ENCODE data around the gene TOMM6. TPM values are rescaled to one million over a fixed set of nuclear protein-coding genes. Genes with fewer than 3 reads are reported as not detected.

Gene TOMM6
- total and polyA plus RNA-seq, 8 donors, result 11.9 to 343 (median 131) TPM

DNA sequence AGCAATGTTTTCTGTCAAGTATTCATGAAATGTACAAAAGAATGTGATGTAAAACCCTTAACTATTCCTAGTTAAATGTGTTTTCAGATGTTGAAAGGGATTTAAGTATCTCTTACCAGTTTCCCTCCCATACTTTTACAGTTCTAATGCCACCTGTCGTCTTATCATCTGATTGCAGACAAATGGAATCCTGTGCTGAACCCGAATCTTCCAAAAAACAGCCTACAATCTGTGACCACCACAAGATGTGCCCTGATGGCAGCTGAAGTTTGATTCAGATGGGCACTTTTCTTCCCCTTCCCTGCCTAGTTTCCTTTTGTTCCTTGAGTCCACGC is 1.9 kb downstream of the TOMM6 start:
- Histone ChIP-seq H3K9me3 (no peaks in the 10 kb centered on the region), H3K4me1 (peaks cover 27 to 45% (median 41%) of the 10 kb centered on the region in 4 donors), H3K27ac (no peak overlapping the region), H3K4me3 (no peak overlapping the region), H3K36me3 (peaks cover 29 to 58% (median 54%) of the 10 kb centered on the region in 4 donors), H3K27me3 (no peaks in the 10 kb centered on the region)
- intact Hi-C loops (cut with DNase I; ENCODE audit: low total_unique reads), result loop anchor here (10.0 kb wide), 1 partner anchor 255 kb away; no protein-coding TSS in a partner anchor
- DNase-seq, result no peak
- TF ChIP-seq POLR2AphosphoS5 (IDR thresholded peaks at IDR 0.05) (no peak), EP300 (IDR thresholded peaks at IDR 0.05) (no peak), POLR2A (IDR thresholded peaks at IDR 0.05) (no peak)
- TF ChIP-seq, protein P1, sequence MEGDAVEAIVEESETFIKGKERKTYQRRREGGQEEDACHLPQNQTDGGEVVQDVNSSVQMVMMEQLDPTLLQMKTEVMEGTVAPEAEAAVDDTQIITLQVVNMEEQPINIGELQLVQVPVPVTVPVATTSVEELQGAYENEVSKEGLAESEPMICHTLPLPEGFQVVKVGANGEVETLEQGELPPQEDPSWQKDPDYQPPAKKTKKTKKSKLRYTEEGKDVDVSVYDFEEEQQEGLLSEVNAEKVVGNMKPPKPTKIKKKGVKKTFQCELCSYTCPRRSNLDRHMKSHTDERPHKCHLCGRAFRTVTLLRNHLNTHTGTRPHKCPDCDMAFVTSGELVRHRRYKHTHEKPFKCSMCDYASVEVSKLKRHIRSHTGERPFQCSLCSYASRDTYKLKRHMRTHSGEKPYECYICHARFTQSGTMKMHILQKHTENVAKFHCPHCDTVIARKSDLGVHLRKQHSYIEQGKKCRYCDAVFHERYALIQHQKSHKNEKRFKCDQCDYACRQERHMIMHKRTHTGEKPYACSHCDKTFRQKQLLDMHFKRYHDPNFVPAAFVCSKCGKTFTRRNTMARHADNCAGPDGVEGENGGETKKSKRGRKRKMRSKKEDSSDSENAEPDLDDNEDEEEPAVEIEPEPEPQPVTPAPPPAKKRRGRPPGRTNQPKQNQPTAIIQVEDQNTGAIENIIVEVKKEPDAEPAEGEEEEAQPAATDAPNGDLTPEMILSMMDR (IDR thresholded peaks at IDR 0.05), result no peak
- 62 to 81% (median 71%) methylated on average over 3 of the region's 3 CpGs for WGBS, 5 donors

DNA sequence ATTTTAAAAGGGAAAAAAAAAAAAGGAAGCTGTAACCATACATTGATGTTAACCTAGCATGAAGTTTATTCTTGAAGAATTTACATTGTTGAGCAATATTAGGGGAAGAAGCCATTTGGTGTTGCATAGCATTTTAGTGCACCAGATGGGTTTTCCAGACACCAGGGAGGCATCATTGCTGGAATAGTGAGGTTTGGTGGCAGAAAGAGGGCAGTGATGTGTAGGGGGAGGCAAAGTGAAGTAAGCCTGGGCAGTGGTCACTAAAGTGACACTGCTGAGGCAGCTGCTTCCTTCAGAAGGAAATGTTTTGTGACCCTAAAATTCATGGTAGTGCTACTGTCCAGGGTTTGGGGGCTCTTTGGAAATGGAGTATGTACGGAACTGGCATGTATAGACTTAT is 2.6 kb downstream of the TOMM6 start:
- TF ChIP-seq POLR2A (IDR thresholded peaks at IDR 0.05), result no peak
- no peak for TF ChIP-seq POLR2AphosphoS5 (IDR thresholded peaks at IDR 0.05)
- Histone ChIP-seq H3K27ac (no peak overlapping the region), H3K27me3 (no peaks in the 10 kb centered on the region), H3K4me1 (peaks cover 22 to 38% (median 34%) of the 10 kb centered on the region in 4 donors), H3K36me3 (peaks cover 29 to 65% (median 59%) of the 10 kb centered on the region in 4 donors), H3K9me3 (no peaks in the 10 kb centered on the region), H3K4me3 (no peak overlapping the region)
- 93 to 100% (median 97%) methylated on average over 1 of the region's 1 CpG for WGBS, 5 donors
- no peak for DNase-seq
- intact Hi-C loops (cut with DNase I; ENCODE audit: low total_unique reads), result loop anchor here (10.0 kb wide), 1 partner anchor 125 kb away; no protein-coding TSS in a partner anchor

DNA sequence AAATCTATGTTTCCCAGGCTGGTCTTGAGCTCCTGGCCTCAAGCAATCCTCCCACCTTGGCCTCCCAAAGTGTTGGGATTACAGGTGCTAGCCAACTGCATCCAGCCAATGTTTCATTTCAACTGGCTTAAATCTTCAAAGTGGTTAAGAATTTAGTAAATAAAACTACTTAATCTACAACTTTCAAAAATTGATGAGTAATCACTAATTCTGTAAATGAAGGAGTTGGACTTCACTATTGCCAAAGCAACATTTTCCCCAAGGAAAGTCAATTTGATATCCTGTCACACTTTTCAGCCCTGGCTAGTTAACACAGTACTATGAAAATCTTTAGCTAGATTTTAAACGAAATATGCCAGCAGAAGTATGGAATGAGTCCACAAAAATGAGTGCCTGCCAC is 3.8 kb downstream of the TOMM6 start:
- no peak for DNase-seq
- Histone ChIP-seq H3K27me3 (no peaks in the 10 kb centered on the region), H3K4me3 (no peak overlapping the region), H3K4me1 (peaks cover 10 to 25% (median 22%) of the 10 kb centered on the region in 4 donors), H3K36me3 (peaks cover 29 to 77% (median 71%) of the 10 kb centered on the region in 4 donors), H3K9me3 (no peaks in the 10 kb centered on the region), H3K27ac (no peak overlapping the region)
- 74 to 90% (median 80%) methylated on average over 1 of the region's 1 CpG for WGBS, 5 donors
- intact Hi-C loops (cut with DNase I; ENCODE audit: low total_unique reads), result loop anchor here (10.0 kb wide), 1 partner anchor 123 kb away; no protein-coding TSS in a partner anchor
- TF ChIP-seq, protein P1 (IDR thresholded peaks at IDR 0.05), result no peak
- TF ChIP-seq POLR2AphosphoS5 (IDR thresholded peaks at IDR 0.05) (no peak), POLR2A (IDR thresholded peaks at IDR 0.05) (no peak), EP300 (IDR thresholded peaks at IDR 0.05) (no peak)

DNA sequence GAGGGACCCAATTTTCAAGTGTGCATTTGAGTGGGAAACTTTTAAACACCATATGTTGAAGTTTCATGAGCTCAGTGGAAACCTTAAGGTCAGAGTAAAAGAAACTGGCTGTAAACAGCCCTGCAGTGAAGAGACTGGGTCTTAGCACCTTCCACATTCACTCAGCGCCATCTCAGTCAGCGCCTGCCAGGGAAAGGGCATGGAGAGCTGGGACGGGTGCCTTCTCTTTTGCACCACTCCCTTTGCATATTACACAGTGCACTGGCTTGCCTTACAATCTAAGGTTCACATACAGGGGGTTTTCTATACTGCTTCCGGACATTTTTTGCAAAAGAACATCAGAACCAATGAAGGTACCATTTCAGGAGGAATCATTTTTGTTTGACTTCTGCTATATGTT is 4.5 kb downstream of the TOMM6 start:
- H3K27ac ChIP-seq, result no peak overlapping the region
- H3K4me3 ChIP-seq, result no peak overlapping the region
- no peaks in the 10 kb centered on the region for H3K9me3 ChIP-seq
- no peak for DNase-seq
- H3K36me3 ChIP-seq, result peaks cover 29 to 84% (median 76%) of the 10 kb centered on the region in 4 donors
- TF ChIP-seq POLR2AphosphoS5 (IDR thresholded peaks at IDR 0.05) (no peak), EP300 (IDR thresholded peaks at IDR 0.05) (no peak), POLR2A (IDR thresholded peaks at IDR 0.05) (no peak)
- TF ChIP-seq, protein P1 (IDR thresholded peaks at IDR 0.05), result no peak
- intact Hi-C loops (cut with DNase I; ENCODE audit: low total_unique reads), result loop anchor here (10.0 kb wide), 1 partner anchor 123 kb away; no protein-coding TSS in a partner anchor
- WGBS, 5 donors, result 76 to 83% (median 82%) methylated on average over 4 of the region's 4 CpGs
- H3K4me1 ChIP-seq, result peaks cover 10 to 25% (median 18%) of the 10 kb centered on the region in 4 donors
- no peaks in the 10 kb centered on the region for H3K27me3 ChIP-seq

DNA sequence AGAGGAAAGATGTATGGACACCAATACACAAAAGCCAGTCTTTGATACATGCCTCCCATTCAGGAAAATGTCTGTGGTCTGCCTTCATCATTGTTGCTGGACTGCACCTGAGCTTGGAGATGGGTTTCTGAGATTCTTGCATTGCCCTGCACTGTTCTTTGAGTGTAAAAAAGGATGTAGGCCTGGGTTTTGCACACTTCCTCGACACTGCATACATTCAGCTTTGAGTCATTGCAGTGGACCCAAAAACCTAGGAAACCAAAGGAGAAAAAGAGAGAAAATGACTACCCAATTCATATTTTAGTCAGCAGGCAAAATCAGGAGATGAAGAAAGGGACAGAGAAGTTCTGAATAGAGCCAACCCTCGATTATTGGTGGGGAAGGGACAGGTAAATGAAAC is 9.0 kb downstream of the TOMM6 start:
- Histone ChIP-seq H3K4me1 (no peaks in the 10 kb centered on the region), H3K27me3 (no peaks in the 10 kb centered on the region), H3K27ac (no peak overlapping the region), H3K36me3 (peaks cover 8 to 84% (median 76%) of the 10 kb centered on the region in 4 donors), H3K9me3 (no peaks in the 10 kb centered on the region), H3K4me3 (no peak overlapping the region)
- intact Hi-C loops (cut with DNase I; ENCODE audit: low total_unique reads), result loop anchor here (10.0 kb wide), 1 partner anchor 118 kb away; no protein-coding TSS in a partner anchor
- no peak for DNase-seq
- 86 to 88% (median 87%) methylated on average over 2 of the region's 2 CpGs for WGBS, 5 donors
- no peak for TF ChIP-seq EP300 (IDR thresholded peaks at IDR 0.05)
- TF ChIP-seq, protein P1 (IDR thresholded peaks at IDR 0.05), result no peak
- no peak for TF ChIP-seq POLR2AphosphoS5 (IDR thresholded peaks at IDR 0.05)
- TF ChIP-seq POLR2A (IDR thresholded peaks at IDR 0.05), result no peak
